ENCODE results near the gene SLC6A17. TPM values are rescaled to one million over a fixed set of nuclear protein-coding genes. Genes with fewer than 3 reads are reported as not detected.
A peak's percentile ranks its signal among the peaks of the same experiment; 100 is the strongest.

SLC6A17 gene
- total RNA-seq, 1 donor from 2014 or later: not detected

DNA sequence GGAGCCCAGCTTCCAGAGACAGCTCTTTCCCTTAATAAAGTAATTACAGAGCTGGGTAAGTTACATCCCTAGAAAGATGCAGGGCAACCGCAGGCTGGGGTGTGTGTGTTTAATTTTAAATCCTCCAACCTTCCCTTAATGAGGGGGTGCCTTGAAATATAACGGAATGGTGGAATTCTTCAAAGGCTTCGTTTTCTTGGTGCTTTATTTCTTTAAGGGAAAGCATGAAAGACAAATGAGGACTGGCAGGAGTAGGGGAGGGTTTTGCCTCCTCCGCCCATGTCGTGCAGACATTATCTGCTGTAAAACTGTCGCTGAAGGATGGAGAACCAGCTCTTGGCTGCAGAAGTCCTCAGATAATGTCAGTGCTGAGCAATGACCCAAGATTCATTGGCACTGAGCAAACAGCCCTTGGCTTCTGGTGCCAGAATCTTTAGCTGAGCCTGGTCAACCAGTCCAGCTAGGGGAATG is 15.5 kb downstream of the SLC6A17 start:
- no peak for ATAC-seq
- intact Hi-C loops (cut with DNase I): no loop called here
- no peak for DNase-seq (ENCODE audit: missing footprints)

DNA sequence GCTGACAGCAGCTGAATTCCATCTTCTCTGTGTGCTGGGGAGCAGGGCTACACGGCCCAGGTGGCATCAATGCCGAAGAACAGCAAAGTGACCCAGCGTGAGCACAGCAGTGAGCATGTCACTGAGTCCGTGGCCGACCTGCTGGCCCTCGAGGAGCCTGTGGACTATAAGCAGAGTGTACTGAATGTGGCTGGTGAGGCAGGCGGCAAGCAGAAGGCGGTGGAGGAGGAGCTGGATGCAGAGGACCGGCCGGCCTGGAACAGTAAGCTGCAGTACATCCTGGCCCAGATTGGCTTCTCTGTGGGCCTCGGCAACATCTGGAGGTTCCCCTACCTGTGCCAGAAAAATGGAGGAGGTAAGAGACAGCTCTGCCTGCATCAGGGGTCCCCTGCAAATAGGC is 16.6 kb downstream of the SLC6A17 start:
- ATAC-seq (no peak), DNase-seq (ENCODE audit: missing footprints) (no peak)
- intact Hi-C loops (cut with DNase I): no loop called here

- no peak for DNase-seq (ENCODE audit: missing footprints)
- intact Hi-C loops (cut with DNase I): no loop called here
- ATAC-seq: no peak
These were observed 20.8 kb downstream of the SLC6A17 start for GRCh38 chr1:110170766-110171733.

DNA sequence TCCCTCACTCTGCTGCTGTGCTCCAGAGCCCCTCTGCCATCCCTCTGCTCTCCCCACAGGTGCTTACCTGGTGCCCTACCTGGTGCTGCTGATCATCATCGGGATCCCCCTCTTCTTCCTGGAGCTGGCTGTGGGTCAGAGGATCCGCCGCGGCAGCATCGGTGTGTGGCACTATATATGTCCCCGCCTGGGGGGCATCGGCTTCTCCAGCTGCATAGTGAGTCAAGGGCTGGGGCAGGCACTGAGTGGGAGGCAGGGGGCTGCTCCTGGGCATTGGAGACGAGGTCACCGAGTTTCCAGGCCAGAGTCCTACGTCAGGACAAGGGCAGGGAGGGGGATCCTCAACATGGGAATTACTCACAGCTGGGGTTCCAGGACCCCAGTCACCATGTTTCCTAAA is 21.7 kb downstream of the SLC6A17 start:
- no peak for ATAC-seq
- intact Hi-C loops (cut with DNase I): no loop called here
- DNase-seq (ENCODE audit: missing footprints): no peak

DNA sequence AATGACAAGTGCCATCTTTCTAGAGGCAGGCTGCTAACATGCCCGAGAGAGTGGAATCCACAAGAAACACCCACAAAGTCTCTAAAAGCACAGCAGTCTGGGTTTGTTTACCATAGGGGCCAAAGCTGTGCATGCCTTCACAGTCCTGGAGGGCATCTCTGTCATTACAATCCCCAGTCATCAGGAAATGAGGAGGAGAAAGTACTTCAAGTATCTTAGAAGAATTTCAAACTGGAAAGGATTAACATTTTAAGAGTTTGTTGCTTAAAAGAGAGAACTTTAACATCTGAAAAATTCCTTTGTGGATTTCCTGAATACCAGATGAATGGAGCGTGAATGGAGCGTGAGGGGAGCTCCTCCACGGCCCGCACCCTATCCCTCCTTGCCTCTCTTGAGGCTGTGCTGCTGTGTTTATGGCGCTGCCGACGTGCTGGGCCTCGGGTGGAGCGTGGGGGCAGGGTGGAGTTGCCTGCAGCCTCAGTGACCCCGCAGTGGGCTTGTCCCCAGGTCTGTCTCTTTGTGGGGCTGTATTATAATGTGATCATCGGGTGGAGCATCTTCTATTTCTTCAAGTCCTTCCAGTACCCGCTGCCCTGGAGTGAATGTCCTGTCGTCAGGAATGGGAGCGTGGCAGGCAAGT is 23.3 kb downstream of the SLC6A17 start:
- intact Hi-C loops (cut with DNase I): no loop called here
- ATAC-seq: no peak
- no peak for DNase-seq (ENCODE audit: missing footprints)

DNA sequence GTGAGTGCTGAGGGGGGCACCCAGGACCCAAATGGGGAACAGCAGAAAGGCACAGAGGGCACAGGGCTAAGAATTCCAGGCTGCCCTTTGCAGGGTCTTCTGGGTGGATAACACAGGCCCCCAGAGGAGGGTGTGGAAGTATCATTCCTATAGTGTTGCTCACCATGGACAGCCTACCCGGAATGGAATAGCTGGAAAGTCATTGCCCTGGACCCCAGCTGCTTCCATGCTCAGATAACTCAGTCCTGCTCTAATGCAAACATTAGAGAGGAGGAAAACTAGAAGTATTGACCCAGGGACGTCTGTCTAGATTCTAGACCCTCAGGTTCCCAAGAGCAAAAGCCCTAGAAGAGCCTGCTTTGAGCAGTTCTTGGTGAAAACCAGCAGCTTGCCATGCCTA is 24.7 kb downstream of the SLC6A17 start:
- intact Hi-C loops (cut with DNase I): no loop called here
- no peak for ATAC-seq
- DNase-seq (ENCODE audit: missing footprints): no peak

GRCh38 chr1:110176299-110176956 is 26.1 kb downstream of the SLC6A17 start:
- DNase-seq (ENCODE audit: missing footprints): no peak
- peak; percentile 57 for ATAC-seq
- intact Hi-C loops (cut with DNase I): no loop called here

GRCh38 chr1:110177775-110178174 is 27.5 kb downstream of the SLC6A17 start:
- ATAC-seq: no peak

DNA sequence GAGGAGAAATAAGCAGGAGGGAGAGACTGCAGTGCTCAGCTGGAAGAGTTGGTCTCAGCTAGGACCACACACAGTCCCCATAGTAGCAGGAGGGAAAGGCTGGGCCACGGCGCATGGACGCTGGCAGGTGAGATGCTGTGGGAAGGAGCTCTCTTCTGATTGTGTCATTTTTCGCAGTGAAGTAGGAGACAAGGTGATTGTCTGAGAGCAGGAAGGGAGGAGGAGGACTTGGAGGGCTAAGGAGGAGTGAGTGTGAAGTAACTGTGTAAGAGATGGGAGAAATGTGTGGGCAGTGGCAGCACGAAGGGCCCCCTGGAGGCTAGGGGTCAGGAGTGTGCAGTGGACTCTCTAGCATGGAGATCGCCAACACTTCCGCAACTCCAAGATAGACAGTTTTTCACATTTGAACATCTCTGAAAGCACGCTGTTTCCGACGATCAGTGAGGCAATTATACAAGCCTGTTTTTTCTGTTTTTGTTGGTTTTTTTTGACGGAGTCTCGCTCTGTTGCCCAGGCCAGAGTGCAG is 33.4 kb downstream of the SLC6A17 start:
- intact Hi-C loops (cut with DNase I): no loop called here
- ATAC-seq (no peak), DNase-seq (ENCODE audit: missing footprints) (no peak)

More at GRCh38 chr1:110177775-110178174, 27.5 kb downstream of the SLC6A17 start:
- DNase-seq (ENCODE audit: missing footprints): no peak
- intact Hi-C loops (cut with DNase I): no loop called here

DNA sequence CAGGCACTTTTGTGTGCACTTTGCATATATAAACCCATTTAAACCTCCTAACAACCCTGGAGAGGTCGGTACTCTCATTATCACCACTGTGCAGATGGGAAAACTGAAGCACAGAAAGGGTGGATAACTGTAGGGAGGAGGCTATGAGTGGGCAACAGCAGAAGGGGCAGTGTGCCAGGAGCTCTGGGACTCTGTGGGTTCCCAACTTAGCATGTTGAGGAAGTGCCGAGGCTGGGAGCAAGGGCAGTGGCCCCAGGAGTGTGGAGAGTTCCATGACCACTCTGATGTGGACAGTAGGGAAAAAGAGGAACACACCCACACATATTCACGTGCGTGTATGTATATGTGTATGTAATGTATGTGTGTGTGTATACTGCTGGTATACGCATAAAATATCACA is 34.2 kb downstream of the SLC6A17 start:
- ATAC-seq: no peak
- no peak for DNase-seq (ENCODE audit: missing footprints)
- intact Hi-C loops (cut with DNase I): no loop called here

DNA sequence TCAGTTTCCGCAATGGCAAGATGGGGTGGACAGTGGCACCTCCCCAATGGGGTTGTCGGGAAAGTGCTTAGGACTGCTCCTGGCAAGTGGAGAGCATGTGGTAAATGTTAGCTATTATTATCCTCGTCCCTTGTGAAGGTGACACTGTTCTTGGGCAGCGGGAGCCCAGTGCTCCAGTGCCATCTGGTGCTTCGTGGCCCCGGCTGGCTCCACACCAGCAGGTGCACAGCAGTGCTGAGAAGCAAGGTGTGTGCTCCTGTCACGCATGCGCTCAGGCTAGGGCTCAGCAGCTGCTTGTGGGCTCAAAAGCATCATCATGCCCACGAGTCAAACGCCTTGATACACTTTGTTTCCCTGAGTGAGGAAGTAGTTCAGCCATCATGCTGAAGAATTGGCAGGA is 34.9 kb downstream of the SLC6A17 start:
- peak; percentile 64 for ATAC-seq
- DNase-seq (ENCODE audit: missing footprints): no peak
- intact Hi-C loops (cut with DNase I): no loop called here

DNA sequence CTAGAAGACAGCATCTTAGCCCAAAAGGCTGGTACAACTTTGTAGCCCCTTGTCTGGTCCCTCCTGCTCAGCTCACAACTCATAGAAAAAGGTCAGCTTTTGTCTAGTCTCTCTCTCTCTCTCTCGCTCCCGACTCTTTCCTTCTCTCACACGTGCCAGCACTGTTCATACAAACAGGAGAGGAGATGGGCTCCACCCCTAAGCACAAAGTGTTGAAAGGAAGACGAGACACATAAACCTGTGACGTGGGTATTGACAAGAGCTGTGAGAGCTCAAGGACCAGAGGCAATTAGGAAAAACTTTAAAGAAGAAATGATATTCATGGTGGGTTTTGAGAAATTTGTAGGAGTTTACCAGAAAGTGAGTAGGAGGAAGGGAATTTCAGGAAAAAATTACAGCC is 36.3 kb downstream of the SLC6A17 start:
- intact Hi-C loops (cut with DNase I): no loop called here
- DNase-seq (ENCODE audit: missing footprints): no peak
- ATAC-seq: peak; percentile 34

GRCh38 chr1:110187139-110187890 is 37.0 kb downstream of the SLC6A17 start:
- no peak for DNase-seq (ENCODE audit: missing footprints)
- ATAC-seq: no peak
- intact Hi-C loops (cut with DNase I): no loop called here

GRCh38 chr1:110188035-110188618 is 37.8 kb downstream of the SLC6A17 start:
- ATAC-seq: no peak
- no peak for DNase-seq (ENCODE audit: missing footprints)
- intact Hi-C loops (cut with DNase I): no loop called here

DNA sequence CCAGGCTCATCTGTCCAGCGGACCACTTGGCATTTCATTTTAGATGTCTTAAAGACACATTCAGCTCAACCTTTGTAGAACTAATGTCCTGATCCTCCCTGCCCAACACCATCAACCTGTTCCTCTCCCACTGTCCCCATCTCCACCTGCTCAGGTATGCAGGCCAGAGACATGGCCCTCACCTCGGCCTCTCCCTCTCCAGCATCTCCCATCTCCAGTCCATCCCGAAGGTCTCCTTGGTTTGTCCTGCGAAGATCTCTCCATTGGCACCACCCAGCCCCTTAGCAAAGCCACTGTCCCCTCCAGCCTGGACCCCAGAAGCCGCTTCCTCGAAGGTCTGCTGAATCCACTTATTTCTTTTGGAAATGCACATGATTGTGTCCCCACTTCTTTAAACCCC is 38.9 kb downstream of the SLC6A17 start:
- no peak for DNase-seq (ENCODE audit: missing footprints)
- intact Hi-C loops (cut with DNase I): no loop called here
- ATAC-seq: no peak

DNA sequence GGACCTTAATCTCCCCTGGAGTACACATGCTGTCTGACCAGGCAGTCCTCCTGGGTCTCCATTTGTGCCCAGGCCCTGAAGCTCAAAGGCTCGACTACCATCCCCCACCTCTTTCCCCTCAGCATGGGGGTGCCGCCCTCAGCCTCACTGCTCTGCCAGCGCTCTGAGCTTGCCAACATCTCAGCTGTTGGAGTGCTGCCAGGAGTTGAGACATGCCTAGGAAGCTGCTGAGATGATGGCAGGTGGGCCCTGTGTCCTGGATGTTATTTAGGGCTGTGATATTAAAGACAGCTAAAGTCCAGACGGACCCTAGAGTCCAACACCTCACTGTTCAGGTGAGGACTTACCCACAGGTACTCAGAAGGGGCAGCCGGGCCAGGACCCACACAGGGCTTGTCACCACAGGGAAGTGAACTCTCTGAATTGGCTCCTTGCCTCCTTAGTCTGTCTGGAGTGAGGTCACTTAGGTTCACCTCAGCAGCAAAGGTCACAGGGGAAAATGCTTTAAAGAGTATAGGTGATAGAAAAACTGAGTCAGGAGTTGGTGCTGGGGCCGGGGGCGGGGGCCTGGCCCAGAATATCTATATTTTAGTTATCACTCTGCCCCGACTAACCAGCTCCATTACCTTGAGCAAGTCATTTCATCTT is 40.1 kb downstream of the SLC6A17 start:
- peak; percentile 34 for ATAC-seq
- DNase-seq (ENCODE audit: missing footprints): no peak
- intact Hi-C loops (cut with DNase I): no loop called here

DNA sequence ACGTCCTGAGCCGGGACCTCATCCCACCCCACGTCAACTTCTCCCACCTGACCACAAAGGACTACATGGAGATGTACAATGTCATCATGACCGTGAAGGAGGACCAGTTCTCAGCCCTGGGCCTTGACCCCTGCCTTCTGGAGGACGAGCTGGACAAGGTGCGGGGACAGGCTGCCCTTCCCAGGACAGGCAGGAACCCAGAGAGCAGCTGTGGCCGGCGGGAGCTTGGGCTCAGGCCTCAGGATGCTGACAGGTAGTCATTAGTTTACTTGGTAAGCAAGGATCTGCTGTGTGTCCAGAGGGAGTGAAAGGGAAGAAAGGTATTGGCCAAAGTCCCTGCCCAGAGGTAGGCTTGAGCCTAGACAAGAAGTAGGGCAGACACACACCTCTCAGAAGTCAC is 42.2 kb downstream of the SLC6A17 start:
- intact Hi-C loops (cut with DNase I): no loop called here
- DNase-seq (ENCODE audit: missing footprints) (no peak), ATAC-seq (no peak)

- ATAC-seq (no peak), DNase-seq (ENCODE audit: missing footprints) (no peak)
- intact Hi-C loops (cut with DNase I): no loop called here
These were observed 44.9 kb downstream of the SLC6A17 start for GRCh38 chr1:110195196-110195595.

Measured in Right ventricle myocardium inferior (tissue), 1 donor.